Calu3 (cell line): ENCODE measurements around the gene CTRB1. TPM values are rescaled to one million over a fixed set of nuclear protein-coding genes. Genes with fewer than 3 reads are reported as not detected.

Experiments
- BruUV-seq: library from RNA; stranded (reverse); fragments of 400-500 nt; replicated peaks from 2 replicates; lab custom pipeline; 2021; lab: Mats Ljungman, UMichigan
- CTCF ChIA-PET: fragments of 300-600 bp; sonication (Branson Sonifier 250); formaldehyde crosslinking; loops from one replicate; lab custom pipeline; 2022; ENCODE audit warnings: antibody characterized with exemption; lab: Charles Lee
- DNase-seq: peaks from one replicate; pipeline ENCODE4 v3.0.0; 2022
- H3K27ac Mint-ChIP-seq: one replicate; pipeline ENCODE4 v1.8.0; 2022; ENCODE audit warnings: mixed read lengths; ENCODE audit not compliant: unreplicated experiment
- H3K27me3 Mint-ChIP-seq: one replicate; pipeline ENCODE4 v1.8.0; 2022; ENCODE audit warnings: mixed read lengths; ENCODE audit not compliant: unreplicated experiment
- H3K36me3 Mint-ChIP-seq: one replicate; pipeline ENCODE4 v1.8.0; 2022; ENCODE audit warnings: mild to moderate bottlenecking, moderate library complexity, mixed read lengths; ENCODE audit not compliant: insufficient read depth, unreplicated experiment
- H3K4me1 Mint-ChIP-seq: one replicate; pipeline ENCODE4 v1.8.0; 2022; ENCODE audit warnings: mild to moderate bottlenecking, low read depth, mixed read lengths; ENCODE audit not compliant: unreplicated experiment
- H3K4me3 Mint-ChIP-seq: one replicate; pipeline ENCODE4 v1.8.0; 2022; ENCODE audit warnings: mild to moderate bottlenecking, low read depth, moderate library complexity, mixed read lengths; ENCODE audit not compliant: unreplicated experiment
- H3K9me3 Mint-ChIP-seq: one replicate; pipeline ENCODE4 v1.8.0; 2022; ENCODE audit warnings: low read depth, mixed read lengths; ENCODE audit not compliant: unreplicated experiment
- intact Hi-C: fragments of 100-400 bp; cut with micrococcal nuclease; formaldehyde crosslinking; loops from one replicate; pipeline ENCODE4 v1.10.0; 2022; ENCODE audit not compliant: unreplicated experiment
- total RNA-seq: library from RNA; stranded (reverse); gene quantifications from 2 replicates; pipeline ENCODE4 v1.2.3, GENCODE V29; 2022
- TF ChIP-seq, protein P1 (sequence below): fragments of 200-600 bp; IDR thresholded peaks from one replicate; pipeline ENCODE4 v1.8.0; 2022; ENCODE audit warnings: antibody characterized with exemption; ENCODE audit not compliant: unreplicated experiment

CTRB1 gene
- total RNA-seq, 1 experiment from 2014 or later: not detected

GRCh38 chr16:75252049-75252864, 33.5 kb downstream of the CTRB1 start:
- H3K4me1 Mint-ChIP-seq: peaks cover 56% of the 10 kb centered on the region
- BruUV-seq: TSS peak; percentile 9
- H3K36me3 Mint-ChIP-seq: peaks cover 67% of the 10 kb centered on the region

GRCh38 chr16:75252946-75253911, 34.4 kb downstream of the CTRB1 start:
- intact Hi-C loops: no loop called here
- peaks cover 55% of the 10 kb centered on the region for H3K4me1 Mint-ChIP-seq
- no peak overlapping the region for H3K4me3 Mint-ChIP-seq

More at GRCh38 chr16:75252049-75252864, 33.5 kb downstream of the CTRB1 start:
- H3K9me3 Mint-ChIP-seq: no peaks in the 10 kb centered on the region
- peak overlapping the region; percentile 96 for H3K4me3 Mint-ChIP-seq
- CTCF ChIA-PET: interaction anchor here (0.7 kb wide), 1 partner anchor 14 kb away, joined by 3 read pairs; no protein-coding TSS in a partner anchor
- intact Hi-C loops: no loop called here
- no peaks in the 10 kb centered on the region for H3K27me3 Mint-ChIP-seq
- peak overlapping the region; percentile 92 for H3K27ac Mint-ChIP-seq
- no peak for DNase-seq
- TF ChIP-seq, protein P1, sequence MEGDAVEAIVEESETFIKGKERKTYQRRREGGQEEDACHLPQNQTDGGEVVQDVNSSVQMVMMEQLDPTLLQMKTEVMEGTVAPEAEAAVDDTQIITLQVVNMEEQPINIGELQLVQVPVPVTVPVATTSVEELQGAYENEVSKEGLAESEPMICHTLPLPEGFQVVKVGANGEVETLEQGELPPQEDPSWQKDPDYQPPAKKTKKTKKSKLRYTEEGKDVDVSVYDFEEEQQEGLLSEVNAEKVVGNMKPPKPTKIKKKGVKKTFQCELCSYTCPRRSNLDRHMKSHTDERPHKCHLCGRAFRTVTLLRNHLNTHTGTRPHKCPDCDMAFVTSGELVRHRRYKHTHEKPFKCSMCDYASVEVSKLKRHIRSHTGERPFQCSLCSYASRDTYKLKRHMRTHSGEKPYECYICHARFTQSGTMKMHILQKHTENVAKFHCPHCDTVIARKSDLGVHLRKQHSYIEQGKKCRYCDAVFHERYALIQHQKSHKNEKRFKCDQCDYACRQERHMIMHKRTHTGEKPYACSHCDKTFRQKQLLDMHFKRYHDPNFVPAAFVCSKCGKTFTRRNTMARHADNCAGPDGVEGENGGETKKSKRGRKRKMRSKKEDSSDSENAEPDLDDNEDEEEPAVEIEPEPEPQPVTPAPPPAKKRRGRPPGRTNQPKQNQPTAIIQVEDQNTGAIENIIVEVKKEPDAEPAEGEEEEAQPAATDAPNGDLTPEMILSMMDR: no peak

DNA sequence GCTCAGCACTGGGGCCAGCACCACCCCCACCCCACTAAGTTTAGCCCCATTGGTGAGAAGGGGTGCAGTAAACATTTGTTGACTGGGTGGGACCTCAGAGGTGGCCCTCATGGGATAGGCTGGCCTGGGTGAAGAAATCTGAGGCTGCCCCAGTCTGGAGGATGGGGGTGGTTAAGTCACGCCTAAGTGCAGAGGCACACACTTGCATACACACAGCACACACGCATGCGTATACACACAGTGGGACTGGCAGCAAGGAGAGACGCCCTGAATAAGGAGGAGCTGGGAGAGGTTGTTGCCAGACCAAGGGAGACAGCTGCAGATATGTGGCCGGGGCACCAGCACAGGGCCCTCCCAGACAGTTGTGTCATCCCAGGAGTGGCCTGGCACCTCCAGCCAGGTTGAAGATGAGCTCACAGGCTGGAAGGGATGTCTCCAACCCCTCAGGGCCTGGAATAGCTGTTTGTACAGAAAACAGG, 35.6 kb downstream of the CTRB1 start:
- H3K27me3 Mint-ChIP-seq: no peaks in the 10 kb centered on the region
- BruUV-seq: no TSS peak

More at GRCh38 chr16:75252946-75253911, 34.4 kb downstream of the CTRB1 start:
- no TSS peak for BruUV-seq
- Mint-ChIP-seq H3K36me3 (peaks cover 60% of the 10 kb centered on the region), H3K9me3 (no peaks in the 10 kb centered on the region), H3K27me3 (no peaks in the 10 kb centered on the region), H3K27ac (no peak overlapping the region)
- TF ChIP-seq, protein P1: no peak
- CTCF ChIA-PET: interaction anchor here (0.7 to 1.0 kb wide), 2 partner anchors 13 to 52 kb away, joined by 3 read pairs; no protein-coding TSS in a partner anchor
- no peak for DNase-seq

More for the DNA sequence above, 35.6 kb downstream of the CTRB1 start:
- intact Hi-C loops: no loop called here
- TF ChIP-seq, protein P1: no peak
- no peak overlapping the region for H3K27ac Mint-ChIP-seq
- no peak overlapping the region for H3K4me3 Mint-ChIP-seq
- no peaks in the 10 kb centered on the region for H3K9me3 Mint-ChIP-seq
- CTCF ChIA-PET: interaction anchor here (1.0 to 1.8 kb wide), 2 partner anchors 9 to 51 kb away, joined by 3 to 7 read pairs; no protein-coding TSS in a partner anchor
- peaks cover 48% of the 10 kb centered on the region for H3K4me1 Mint-ChIP-seq
- peaks cover 48% of the 10 kb centered on the region for H3K36me3 Mint-ChIP-seq
- no peak for DNase-seq
